GM21447 (cell line): ENCODE measurements around the gene NRXN3.

ENCODE experiments used
- ATAC-seq: cut with Tn5 transposase; IDR thresholded peaks from one replicate; pipeline ENCODE4 v1.9.1; 2021; ENCODE audit not compliant: unreplicated experiment

Gene NRXN3

DNA sequence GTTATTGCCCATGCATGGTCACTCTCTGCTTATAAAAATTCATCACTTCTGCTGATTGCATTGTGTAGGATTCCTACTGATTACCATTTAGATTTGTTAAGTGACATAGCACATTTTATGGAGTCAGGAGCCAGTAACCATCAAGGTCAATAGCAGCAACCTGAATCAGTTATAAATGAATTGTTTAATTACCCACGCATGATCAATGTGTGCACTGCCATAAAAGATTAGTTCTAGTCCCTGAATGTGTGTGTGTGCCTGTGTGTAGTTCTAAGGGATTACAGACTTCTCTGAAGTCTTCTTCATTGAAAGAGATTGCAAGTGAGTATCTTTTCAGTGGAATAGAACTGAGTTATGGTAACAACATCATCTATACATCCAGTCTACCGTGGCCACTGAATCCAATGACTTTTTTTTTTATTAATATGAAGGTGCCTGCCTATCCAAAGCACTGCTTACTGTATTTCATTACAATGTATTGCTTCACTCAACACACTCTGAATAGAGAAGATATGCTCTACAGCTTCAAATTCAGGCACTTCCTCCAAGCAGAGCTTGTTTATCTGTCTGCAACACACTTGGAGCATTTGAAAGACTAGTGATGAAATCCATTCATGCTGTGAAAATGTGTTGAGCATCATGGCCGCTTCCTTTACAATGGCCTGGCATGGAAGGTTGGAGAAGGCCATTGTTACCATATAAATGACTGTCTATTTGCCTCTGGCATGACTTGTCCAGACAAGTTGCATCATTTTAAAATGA is 1659.4 kb downstream of the NRXN3 start:
- no peak for ATAC-seq

DNA sequence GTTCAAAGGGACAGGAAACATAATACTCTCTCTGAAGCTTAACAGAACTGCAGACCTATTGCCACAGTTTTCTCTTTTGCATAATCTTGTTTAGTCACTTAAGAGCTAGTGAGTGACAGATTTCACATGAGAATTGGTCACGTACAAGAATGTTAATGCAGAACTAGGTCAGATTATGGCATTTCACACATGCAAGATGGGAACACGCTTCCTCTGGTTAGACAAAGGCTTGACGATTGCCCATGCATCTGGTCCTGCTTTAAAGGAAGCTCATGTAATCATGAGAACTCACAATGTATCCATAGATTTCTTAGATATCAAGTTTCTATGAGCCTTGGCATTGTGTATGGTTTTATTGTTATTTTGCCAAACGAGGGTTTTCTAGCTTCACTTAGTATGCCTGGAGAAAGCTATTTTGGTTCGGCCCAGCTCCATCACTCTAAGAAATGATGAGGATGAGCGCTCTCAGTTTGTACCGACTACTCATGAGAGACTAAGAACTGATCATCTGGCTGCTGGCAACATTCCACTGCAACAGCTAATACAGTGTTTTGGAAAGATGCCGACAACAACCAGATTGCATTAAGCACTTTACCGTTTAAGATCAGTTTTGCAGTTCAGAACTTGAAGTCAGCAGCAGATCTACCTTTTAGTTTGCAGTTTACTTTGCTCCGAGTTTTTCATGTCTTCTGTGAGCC is 1661.2 kb downstream of the NRXN3 start:
- no peak for ATAC-seq

DNA sequence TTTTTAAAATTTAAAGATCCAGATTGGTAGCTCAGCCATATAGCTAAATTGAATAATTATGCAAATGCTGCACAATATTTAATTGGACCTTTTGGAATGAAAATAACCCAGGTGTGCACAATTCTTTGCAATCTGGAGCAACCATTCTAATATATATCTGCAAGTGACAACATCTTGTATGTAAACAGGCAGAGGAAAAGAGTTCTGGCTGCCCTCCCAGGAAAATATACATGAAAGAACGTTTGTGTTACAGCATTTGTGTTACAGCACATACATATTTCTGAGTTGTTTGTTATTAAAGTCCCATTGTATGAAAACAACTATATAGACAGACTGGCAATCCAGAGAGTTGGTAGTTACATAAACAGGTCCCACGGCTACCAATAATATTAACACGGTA is 1663.6 kb downstream of the NRXN3 start:
- no peak for ATAC-seq

- no peak for ATAC-seq
Measured at GRCh38 chr14:79834868-79835267, 1664.7 kb downstream of the NRXN3 start.

GRCh38 chr14:79836577-79836976 is 1666.4 kb downstream of the NRXN3 start:
- ATAC-seq, result no peak

DNA sequence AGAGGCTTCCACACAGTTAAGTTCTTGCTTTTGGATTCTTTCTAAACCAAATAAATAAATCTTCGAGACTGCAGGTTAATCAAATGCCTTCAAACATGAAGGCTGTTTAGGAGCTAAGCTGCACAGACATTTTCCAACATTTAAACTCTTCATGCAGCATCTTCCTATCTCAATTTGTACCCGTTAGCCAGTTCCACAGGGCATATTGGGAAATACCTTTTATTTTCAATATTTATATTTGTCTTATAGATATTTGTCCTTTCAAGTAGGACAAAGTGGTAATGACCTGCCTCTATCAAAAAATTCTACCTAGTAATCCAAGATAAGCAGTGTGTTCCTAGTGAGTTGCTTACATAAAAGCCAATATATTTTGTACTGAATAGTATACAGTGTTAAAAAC is 1667.5 kb downstream of the NRXN3 start:
- no peak for ATAC-seq

DNA sequence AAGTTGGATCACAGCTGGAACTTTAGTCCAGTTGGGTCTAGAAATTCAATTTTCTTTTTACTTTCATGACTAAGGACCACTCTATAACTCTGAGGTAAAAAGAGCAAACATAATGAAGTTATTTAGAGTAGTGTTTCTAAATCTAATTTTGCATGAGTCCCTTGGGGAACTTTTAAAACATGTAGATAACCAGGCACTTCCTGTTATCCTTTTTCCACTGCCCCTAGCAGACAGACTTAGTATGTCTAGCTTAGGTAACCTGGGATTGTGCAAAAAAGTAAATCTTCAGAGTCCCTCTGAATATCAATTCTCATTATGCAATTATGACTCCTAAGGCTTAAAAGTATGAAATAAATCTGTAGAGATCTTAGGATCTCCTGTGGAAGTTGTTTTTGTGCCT is 1669.9 kb downstream of the NRXN3 start:
- no peak for ATAC-seq

- ATAC-seq, result no peak
Measured at GRCh38 chr14:79840831-79841230, 1670.7 kb downstream of the NRXN3 start.

DNA sequence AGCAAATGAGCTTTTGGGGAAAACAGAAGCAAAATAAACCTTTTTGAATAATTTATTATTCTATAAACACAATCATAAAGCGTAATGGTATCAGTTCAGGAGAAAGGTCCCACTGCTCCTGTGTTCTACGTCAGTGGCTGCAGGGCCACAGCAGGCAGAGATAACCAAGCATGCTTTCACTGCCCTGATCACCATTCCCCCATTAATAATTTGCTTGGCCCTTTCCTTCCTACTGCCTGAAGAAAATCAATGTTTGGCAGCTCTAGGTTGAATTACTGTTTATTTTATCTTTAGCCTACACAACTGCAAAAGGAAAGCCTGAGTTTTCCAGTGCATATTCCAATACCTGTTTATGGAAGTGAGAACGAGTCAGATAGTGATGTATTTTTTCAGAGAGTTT is 1671.3 kb downstream of the NRXN3 start:
- no peak for ATAC-seq

DNA sequence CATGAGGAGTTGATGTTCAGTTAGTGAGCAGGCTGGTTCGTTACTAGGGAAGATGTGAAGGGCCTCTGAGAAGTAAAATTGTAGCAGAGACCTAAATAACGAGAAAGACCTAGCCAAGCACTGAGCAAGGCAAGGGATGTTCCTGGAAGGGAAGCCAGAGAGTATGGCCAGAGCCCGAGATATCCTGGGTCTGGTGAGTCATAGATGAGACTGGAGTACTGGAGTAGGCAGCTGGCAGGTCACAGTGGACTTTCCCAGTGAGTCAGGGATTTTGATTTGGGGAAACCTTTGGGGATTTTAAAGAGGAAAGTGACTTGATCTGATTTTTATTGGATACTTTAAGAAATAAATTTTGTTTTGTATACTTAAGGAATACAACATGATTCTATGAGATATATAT is 1672.1 kb downstream of the NRXN3 start:
- ATAC-seq, result no peak

- ATAC-seq, result no peak
Measured at GRCh38 chr14:79852950-79853744, 1683.0 kb downstream of the NRXN3 start.

GRCh38 chr14:79855789-79856188 is 1685.6 kb downstream of the NRXN3 start:
- no peak for ATAC-seq

- ATAC-seq, result no peak
Measured at GRCh38 chr14:79856381-79856780, 1686.2 kb downstream of the NRXN3 start.

- no peak for ATAC-seq
Measured at GRCh38 chr14:79861111-79861510, 1690.9 kb downstream of the NRXN3 start.

DNA sequence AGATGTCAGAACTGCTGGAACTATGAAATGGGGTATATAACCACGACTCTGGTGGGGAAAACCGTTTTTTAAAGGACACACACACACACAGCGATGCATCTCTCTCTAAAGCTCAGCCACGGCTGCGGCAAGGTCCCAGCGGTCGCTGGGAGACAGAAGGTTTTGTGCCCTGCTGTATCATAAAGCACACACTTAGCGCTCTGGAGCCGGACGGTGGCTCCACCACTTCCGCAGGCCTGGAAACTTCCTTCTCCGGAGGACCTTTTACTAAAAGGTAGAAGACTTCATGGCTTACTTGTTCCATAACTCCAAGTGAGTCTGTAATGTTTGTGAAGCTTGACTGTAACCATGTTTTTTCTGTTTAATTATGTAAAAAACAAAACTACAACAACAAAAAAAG is 1691.9 kb downstream of the NRXN3 start:
- ATAC-seq, result no peak

DNA sequence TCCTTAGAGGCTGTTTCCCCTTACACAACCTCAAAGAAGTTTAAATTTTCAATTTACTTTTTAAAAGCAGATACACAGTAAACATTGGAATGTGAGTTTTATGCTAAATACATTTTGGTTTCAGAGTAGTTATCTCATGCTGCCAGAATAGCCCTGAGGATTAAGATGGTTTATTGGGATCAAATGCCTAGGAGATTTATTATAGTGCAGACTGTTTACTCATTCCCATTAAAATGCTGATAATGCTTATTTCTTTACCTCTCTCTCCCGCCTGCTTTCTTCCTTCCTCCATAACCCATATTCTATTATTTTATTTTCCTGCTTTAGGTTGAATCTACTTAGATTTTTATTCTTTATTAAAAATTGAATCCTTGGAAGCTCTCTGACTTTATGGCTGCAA is 1701.0 kb downstream of the NRXN3 start:
- no peak for ATAC-seq

DNA sequence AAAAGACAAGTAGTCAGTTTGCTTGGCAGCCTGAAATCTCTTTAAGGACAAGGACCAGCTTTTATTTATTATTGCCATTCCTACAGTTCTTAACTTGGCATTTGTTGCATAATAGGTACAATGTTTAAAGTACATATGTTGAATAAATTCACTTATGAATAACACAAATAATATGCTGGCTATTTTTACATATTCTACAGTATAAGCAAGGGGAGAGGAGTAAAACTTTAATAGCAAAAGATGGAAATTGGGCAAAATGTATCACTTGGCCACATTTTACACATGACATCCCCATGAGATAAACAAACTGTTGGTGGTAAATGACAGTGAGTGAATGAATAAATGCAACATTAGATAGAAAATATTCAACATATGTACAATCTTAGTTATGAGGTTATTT is 1708.1 kb downstream of the NRXN3 start:
- no peak for ATAC-seq

- no peak for ATAC-seq
Measured at GRCh38 chr14:79878785-79879184, 1708.6 kb downstream of the NRXN3 start.

- no peak for ATAC-seq
Measured at GRCh38 chr14:79881299-79881698, 1711.1 kb downstream of the NRXN3 start.

DNA sequence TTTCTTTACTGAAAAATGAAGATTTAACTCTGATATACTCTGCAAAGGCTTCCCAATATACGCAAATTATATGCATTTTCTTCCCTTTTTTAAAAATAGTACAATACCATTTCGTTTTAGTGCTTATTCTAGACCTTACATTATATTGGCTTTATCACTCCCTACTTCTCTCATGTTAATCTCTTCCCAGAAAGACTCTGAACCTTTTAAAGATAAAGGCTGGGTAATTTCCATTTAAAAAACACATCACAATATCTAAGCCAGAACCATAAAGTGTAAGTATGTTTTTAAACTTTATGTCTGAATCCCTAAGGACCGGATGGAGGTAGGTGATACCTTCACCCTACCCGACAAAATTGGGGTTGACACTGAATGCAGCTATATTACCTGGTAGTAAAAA is 1720.4 kb downstream of the NRXN3 start:
- ATAC-seq, result no peak

DNA sequence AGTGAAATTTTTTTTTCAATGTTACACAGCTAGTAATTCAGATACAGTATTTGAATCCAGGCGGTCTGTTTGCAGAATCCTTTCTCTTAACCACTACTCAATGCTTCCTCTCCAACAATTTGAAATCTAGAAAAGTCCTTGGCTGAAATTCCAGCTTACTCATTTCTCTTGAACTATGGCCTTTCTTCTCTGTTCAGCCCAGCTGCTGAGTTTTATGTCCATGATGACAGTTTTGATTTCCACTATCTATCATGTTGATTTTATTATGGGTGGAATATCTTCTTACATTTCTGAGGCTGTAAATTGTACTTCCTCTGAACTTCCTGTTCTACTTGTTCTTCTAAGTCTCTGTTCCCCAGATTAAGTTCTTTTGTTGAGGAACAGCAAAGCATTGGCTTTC is 1725.8 kb downstream of the NRXN3 start:
- no peak for ATAC-seq

- ATAC-seq, result no peak
Measured at GRCh38 chr14:79899610-79900009, 1729.4 kb downstream of the NRXN3 start.
